GM12891 (cell line): ENCODE data around the gene MYL11.

Source experiments
- POLR2A ChIP-seq: IDR thresholded peaks from 2 replicates; pipeline ENCODE4 v1.6.1; 2011; ENCODE audit warnings: low read depth, low read length, control low read depth
- POLR2AphosphoS5 ChIP-seq: IDR thresholded peaks from 2 replicates; pipeline ENCODE4 v1.6.1; 2011; ENCODE audit warnings: low read depth, low read length, control low read depth

DNA sequence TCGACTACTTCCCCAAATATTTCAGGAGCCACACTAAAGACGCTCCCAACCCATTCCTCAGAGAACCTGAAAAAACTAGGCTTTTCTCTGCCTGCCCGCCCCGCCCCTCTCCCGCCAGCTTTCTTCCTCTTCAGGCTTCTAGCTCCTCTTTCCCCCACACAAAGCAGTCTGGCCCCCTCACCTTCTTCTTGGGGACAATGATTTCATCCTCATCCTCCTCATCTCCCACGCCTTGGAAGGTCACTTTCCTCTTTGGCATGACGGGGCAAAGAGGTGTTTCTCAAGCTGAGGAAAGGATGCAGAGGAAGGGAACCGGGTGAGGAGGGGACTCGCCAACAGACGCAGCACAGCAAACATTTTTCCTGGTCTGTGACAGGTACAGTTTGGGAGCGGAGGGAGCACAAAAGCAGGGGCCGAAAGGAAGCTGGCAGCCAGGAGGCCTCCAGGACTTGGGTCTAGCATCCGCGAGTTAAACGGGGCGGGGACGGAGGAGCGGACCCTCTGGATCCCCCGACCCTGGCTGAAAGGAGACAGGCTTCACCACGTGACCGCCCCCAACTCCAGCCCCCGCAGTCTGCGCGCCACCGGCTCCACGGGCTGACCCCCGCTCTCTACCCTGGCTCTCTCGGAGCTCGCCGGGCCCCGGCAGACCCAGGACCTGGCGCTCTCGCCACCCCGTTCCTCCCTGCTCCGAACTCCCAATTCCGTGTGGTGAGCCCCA is 20.0 kb upstream of the MYL11 start:
- TF ChIP-seq POLR2A: no peak
- TF ChIP-seq POLR2AphosphoS5: no peak
